Hematopoietic multipotent progenitor cell (in vitro differentiated cells): ENCODE measurements around the gene PRELID3B. TPM values are rescaled to one million over a fixed set of nuclear protein-coding genes. Genes with fewer than 3 reads are reported as not detected.
"Not testable (repeated sequence)": the region's sequence is repeated elsewhere in the genome, so short reads cannot be mapped to it uniquely, and the experiment has no call there.

Source experiments
- DNase-seq, 3 donors: peaks; one replicate each; pipeline ENCODE4 v3.0.0-alpha.2; 2011 to 2015; ENCODE audit warnings: low read depth in 2 of 3, low spot score in 2 of 3
- total RNA-seq: library from RNA; depleted of rRNA; stranded (reverse); fragments of >200 nt; gene quantifications from one replicate; pipeline ENCODE4 v1.2.3, GENCODE V29; 2012

PRELID3B gene
- total RNA-seq, 1 donor = 21.5 TPM

- no peak for DNase-seq
These were observed 29.3 kb downstream of the PRELID3B start for GRCh38 chr20:59013031-59013951.

- DNase-seq = not testable (repeated sequence)
These were observed 30.8 kb downstream of the PRELID3B start for GRCh38 chr20:59011874-59012157.

- peak in 1 of 3 donors; percentile 49 for DNase-seq
These were observed 31.4 kb downstream of the PRELID3B start for GRCh38 chr20:59010995-59011873.

GRCh38 chr20:59010321-59010994 is 32.1 kb downstream of the PRELID3B start:
- no peak for DNase-seq

- DNase-seq = no peak
These were observed 33.8 kb downstream of the PRELID3B start for GRCh38 chr20:59008715-59009336.

- DNase-seq = peak in 2 of 3 donors; percentile 80 to 83
These were observed 34.7 kb downstream of the PRELID3B start for GRCh38 chr20:59007665-59008511.

- DNase-seq = no peak
These were observed 35.5 kb downstream of the PRELID3B start, which contains the start of gene CTSZ for GRCh38 chr20:59006864-59007664. Gene CTSZ, minus strand, starts transcription at chr20:59007254. Its CDS starts 126 bp downstream, at chr20:59007128.

- DNase-seq = no peak
These were observed 36.3 kb downstream of the PRELID3B start for GRCh38 chr20:59006167-59006863.

- DNase-seq = no peak
These were observed 36.9 kb downstream of the PRELID3B start for GRCh38 chr20:59005523-59006166.

- DNase-seq = peak in 2 of 3 donors; percentile 70 to 85
These were observed 37.6 kb downstream of the PRELID3B start for GRCh38 chr20:59004763-59005522.

- peak; percentile 24 to 82 (median 81) for DNase-seq
These were observed 38.2 kb downstream of the PRELID3B start for GRCh38 chr20:59004493-59004762.

GRCh38 chr20:59003836-59004492 is 38.6 kb downstream of the PRELID3B start:
- DNase-seq = no peak

GRCh38 chr20:59002874-59003399 is 39.6 kb downstream of the PRELID3B start:
- DNase-seq = no peak

- no peak for DNase-seq
These were observed 40.2 kb downstream of the PRELID3B start for GRCh38 chr20:59002388-59002787.

GRCh38 chr20:59001449-59002171 is 41.0 kb downstream of the PRELID3B start:
- no peak for DNase-seq

- DNase-seq = no peak
These were observed 41.5 kb downstream of the PRELID3B start for GRCh38 chr20:59001068-59001448.
